ENCODE data around the gene ITPK1.

Gene ITPK1

DNA sequence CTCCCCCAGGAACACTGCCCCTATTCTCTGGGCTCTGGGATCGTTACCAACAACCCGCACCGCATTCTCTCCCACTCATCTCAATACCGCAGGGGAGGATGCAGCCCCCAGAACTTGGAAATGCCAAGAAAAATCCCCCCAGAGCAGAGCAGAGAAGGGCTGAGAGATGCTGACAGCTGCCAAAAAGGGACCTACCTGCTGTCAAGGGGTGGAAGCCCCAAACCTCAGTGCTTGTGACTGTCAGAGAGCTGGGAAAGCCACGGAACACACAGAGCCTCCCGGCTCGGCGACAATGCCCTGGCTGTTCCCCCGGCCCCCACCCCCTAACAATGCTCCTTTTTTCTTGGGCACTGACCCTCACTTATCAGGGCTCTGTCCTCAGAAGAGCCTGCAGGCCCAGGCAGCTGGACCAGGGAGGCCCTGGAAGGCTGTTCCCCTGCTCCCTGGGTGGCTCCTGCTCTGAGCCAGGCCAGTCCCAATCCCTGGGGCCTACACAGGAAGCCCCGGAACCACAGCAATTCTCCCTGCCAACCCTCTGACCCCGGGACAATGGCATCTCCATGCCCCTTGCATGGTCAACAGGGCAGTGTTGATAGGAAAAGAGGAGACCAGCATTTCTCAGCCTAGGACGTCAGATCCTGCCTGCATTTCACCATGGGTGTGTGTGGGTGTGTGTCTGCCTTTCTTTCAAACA lies 78.9 kb downstream of the ITPK1 start:
- DNase-seq (ENCODE audit: low spot score): no peak
- H3K9me3 Mint-ChIP-seq: no peaks in the 10 kb centered on the region
- no peaks in the 10 kb centered on the region for H3K27me3 Mint-ChIP-seq (ENCODE audit: low read depth)
- H3K27ac Mint-ChIP-seq: no peak overlapping the region
- H3K4me1 Mint-ChIP-seq (ENCODE audit: low read depth): peaks cover 17% of the 10 kb centered on the region
- H3K36me3 Mint-ChIP-seq (ENCODE audit: low read depth): no peaks in the 10 kb centered on the region
- no peak overlapping the region for H3K4me3 Mint-ChIP-seq

DNA sequence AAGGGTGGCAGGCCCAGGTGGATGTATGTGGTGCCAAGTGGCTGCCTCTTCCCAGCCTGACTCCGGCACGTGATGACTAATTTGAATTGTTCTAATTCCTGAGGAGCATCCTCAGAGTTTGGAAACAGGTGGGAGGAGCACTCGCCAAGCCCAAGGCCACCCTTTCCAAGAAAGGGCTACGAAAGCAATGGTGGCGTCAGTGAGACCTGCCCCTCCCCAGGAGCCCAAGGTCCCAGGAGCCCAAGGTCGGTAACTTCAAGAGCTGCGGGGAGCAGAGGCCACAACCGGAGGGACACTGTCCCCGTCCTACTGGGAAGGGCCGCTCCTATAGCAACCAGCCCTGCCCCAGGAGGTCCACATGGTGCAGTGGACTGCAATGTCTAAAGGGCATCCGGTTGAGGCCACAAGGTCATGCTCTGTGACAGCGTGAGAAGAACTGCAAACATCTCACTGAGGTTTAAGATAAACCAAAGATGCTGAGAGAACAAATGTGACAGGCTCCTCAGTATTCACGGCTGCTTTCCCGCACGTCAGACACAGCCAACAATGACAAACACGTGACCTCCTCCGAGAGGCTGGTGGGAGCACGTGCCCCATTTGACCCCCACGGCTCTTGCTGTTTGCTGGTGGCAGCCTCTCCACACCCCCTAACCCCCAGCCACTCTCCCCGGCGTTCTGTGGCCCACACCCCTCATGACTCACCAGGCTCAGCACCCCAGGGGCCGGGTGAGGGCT lies 79.6 kb downstream of the ITPK1 start:
- no peak overlapping the region for H3K27ac Mint-ChIP-seq
- H3K4me3 Mint-ChIP-seq: no peak overlapping the region
- DNase-seq (ENCODE audit: low spot score): no peak
- H3K27me3 Mint-ChIP-seq (ENCODE audit: low read depth): no peaks in the 10 kb centered on the region
- H3K36me3 Mint-ChIP-seq (ENCODE audit: low read depth): no peaks in the 10 kb centered on the region
- H3K9me3 Mint-ChIP-seq: no peaks in the 10 kb centered on the region
- H3K4me1 Mint-ChIP-seq (ENCODE audit: low read depth): peaks cover 17% of the 10 kb centered on the region

DNA sequence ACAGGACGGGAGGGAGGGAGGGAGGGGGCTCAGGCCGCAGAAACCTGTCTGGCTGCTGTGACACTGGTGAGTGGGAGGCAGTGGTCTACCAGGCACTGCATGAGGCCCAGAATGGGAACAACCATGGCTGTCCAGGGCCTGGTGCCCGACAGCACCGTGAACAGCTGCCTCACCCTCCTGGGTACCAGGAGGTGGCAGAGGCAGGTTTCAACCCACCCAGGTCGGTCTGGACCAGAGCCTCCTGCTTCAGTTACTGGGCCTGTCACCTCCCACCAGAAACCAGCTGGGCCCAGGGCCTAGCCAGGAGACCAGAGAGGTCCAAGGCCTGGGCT lies 80.2 kb downstream of the ITPK1 start:
- H3K9me3 Mint-ChIP-seq: no peaks in the 10 kb centered on the region
- peaks cover 17% of the 10 kb centered on the region for H3K4me1 Mint-ChIP-seq (ENCODE audit: low read depth)
- H3K36me3 Mint-ChIP-seq (ENCODE audit: low read depth): no peaks in the 10 kb centered on the region
- H3K27ac Mint-ChIP-seq: no peak overlapping the region
- no peak overlapping the region for H3K4me3 Mint-ChIP-seq
- H3K27me3 Mint-ChIP-seq (ENCODE audit: low read depth): no peaks in the 10 kb centered on the region
- DNase-seq (ENCODE audit: low spot score): no peak

DNA sequence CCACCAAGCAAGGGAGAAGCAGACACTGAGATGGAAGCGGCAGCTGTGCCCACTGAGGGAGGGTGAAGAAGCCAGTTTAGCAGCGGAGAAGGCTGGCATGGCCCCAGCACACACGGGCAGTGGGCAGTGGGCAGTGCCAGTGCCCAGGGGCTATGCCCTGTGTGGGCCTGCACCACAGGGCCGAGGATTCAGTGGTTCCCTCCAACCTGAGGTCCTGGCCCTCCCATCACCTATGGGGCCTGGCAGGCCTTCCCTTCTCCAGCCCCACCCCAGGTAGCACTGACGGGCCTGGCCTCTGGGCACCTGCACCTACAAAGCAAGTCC lies 81.1 kb downstream of the ITPK1 start:
- no peak for DNase-seq (ENCODE audit: low spot score)
- no peaks in the 10 kb centered on the region for H3K36me3 Mint-ChIP-seq (ENCODE audit: low read depth)
- H3K4me1 Mint-ChIP-seq (ENCODE audit: low read depth): peaks cover 15% of the 10 kb centered on the region
- no peaks in the 10 kb centered on the region for H3K9me3 Mint-ChIP-seq
- H3K27ac Mint-ChIP-seq: no peak overlapping the region
- no peaks in the 10 kb centered on the region for H3K27me3 Mint-ChIP-seq (ENCODE audit: low read depth)
- H3K4me3 Mint-ChIP-seq: no peak overlapping the region

DNA sequence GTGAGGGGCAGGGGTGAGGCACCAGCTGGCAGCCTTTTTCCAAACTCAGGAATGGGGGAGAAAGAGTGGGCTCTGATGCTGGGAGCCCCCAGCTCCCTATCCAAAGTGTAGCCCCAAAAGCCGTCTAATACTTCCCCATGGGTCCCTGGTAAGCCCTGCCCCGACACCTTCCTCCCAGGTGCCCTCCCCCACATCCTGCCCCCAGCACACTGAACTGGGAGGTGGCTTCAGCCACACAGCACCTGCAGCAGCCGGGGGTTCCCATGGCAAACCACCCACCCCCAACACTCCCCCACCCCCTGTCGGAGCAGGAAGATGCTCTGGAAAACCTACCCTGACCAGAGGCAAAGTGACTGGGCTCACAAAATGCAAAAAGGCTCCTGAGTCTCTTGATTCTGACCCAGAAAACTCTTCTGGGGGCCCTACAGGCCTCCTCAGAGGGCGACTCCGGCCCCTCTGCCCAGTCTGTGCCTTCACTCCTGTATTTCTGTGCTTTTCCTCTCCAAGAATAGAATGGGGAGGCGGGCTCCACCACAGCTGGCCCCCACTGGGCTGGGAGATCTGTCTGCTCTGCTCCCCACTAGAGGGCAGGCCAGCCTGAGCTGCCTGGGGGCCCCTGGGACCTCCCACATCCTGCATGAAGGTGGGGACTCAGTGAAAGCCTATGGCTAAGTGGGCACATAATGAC lies 81.6 kb downstream of the ITPK1 start:
- H3K9me3 Mint-ChIP-seq: no peaks in the 10 kb centered on the region
- H3K27me3 Mint-ChIP-seq (ENCODE audit: low read depth): no peaks in the 10 kb centered on the region
- H3K27ac Mint-ChIP-seq: no peak overlapping the region
- DNase-seq (ENCODE audit: low spot score): no peak
- H3K36me3 Mint-ChIP-seq (ENCODE audit: low read depth): no peaks in the 10 kb centered on the region
- H3K4me1 Mint-ChIP-seq (ENCODE audit: low read depth): peaks cover 15% of the 10 kb centered on the region
- peak overlapping the region; percentile 43 for H3K4me3 Mint-ChIP-seq

DNA sequence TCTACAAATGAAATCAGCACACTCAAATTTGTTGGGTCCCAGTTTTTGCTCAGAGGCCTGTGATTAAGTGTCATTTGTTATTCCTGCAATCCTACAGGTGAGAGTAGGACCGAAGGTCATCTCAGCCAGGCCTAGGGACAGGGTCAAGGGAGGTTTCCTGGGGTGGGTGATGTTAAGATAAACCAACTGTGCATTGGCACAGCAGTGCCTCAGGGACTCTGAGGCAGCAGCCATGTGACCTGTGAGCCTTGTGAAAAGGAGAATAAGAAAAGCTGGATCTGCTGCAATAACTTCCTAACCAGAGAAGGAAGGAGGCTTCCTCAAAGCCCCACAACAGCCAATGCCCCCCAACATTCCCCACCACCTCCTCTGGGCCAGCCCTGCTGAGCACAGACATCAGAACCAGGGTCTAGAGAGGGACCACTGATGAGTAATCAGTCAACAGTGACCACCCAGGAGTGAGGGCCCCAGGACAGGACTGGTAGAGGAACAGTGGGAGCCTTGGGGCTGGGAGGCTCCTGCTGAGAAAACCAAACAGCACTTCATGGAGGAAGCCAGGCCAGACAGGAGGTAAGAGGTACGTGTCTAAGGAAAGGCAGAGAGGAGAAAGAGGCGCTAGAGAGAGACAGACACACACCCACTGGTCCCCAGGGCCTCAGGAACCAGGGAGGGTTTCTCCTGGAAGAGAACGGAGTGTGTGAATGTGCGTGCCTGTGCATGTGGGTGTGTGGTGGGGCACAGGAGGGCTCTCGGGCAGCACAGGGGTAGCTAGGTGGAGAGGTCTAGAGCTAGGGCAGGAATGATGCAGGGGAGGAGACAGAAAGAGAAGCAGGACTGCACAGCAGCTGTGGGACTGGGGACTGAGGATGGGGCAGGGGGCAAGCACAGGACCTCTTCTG lies 82.4 kb downstream of the ITPK1 start:
- H3K9me3 Mint-ChIP-seq: no peaks in the 10 kb centered on the region
- no peaks in the 10 kb centered on the region for H3K27me3 Mint-ChIP-seq (ENCODE audit: low read depth)
- H3K4me3 Mint-ChIP-seq: no peak overlapping the region
- DNase-seq (ENCODE audit: low spot score): no peak
- peaks cover 15% of the 10 kb centered on the region for H3K4me1 Mint-ChIP-seq (ENCODE audit: low read depth)
- no peaks in the 10 kb centered on the region for H3K36me3 Mint-ChIP-seq (ENCODE audit: low read depth)
- H3K27ac Mint-ChIP-seq: peak overlapping the region; percentile 56

DNA sequence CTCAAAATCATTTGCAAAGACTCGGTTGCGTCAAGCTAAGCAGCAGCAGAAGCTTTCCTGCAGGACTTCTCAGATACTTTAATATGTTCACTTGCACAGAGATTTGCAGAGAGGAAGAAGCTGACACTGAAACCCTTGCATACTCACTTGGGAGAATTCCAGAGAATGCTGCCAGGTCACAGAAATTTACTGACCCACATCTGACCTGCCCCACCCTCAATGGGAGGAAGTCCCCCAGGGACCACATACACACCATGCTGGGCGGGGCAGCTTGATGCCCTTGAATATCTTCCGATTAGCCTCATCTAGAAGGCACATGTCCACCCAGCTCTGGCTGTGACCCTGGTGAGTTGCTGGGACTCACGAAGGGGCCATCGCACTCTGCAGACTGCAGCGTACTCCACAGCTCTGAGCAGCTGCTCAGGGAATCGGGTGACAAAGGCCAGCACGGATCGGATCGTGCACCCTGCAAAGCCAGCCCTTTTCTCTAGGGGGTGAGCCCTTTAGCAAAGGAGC lies 83.2 kb downstream of the ITPK1 start:
- Mint-ChIP-seq H3K4me3 (no peak overlapping the region), H3K36me3 (ENCODE audit: low read depth) (no peaks in the 10 kb centered on the region), H3K27me3 (ENCODE audit: low read depth) (no peaks in the 10 kb centered on the region), H3K27ac (no peak overlapping the region), H3K9me3 (no peaks in the 10 kb centered on the region), H3K4me1 (ENCODE audit: low read depth) (peaks cover 15% of the 10 kb centered on the region)
- no peak for DNase-seq (ENCODE audit: low spot score)

DNA sequence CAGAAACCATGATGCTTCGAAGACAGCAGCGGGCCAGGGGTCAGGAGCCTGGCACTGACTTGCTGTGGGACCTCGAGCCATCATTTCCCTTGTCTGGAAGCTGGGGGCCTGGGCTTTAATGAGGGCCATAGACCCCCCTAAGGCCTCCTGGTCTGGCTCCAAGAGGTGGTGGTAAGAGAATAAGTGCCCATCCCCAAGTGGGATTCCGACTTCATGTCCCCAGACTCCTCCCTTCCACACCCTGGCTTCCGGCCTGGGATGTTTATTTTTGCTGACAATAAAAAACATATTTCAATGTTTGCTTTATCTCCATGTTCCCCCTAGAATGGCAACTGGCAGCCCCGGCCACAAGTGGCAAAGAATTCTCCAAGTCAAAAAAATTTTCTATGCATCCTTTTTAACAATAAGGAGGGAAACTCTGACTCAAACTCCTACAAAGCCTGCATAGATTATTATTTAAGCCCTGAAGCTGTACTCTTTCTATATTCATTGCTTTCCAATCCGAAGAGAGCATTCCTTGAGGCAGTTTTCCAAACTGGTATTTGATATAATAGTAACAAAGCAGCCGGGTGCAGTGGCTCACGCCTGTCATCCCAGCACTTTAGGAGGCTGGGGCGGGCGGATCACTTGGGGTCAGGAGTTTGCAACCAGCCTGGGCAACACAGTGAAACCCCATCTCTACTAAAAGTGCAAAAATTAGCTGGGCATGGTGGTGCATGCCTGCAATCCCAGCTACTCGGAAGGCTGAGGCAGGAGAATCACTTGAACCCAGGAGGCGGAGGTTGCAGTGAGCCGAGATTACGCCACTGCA lies 84.0 kb downstream of the ITPK1 start:
- Mint-ChIP-seq H3K4me1 (ENCODE audit: low read depth) (peaks cover 15% of the 10 kb centered on the region), H3K36me3 (ENCODE audit: low read depth) (no peaks in the 10 kb centered on the region), H3K4me3 (no peak overlapping the region), H3K9me3 (no peaks in the 10 kb centered on the region), H3K27ac (no peak overlapping the region), H3K27me3 (ENCODE audit: low read depth) (no peaks in the 10 kb centered on the region)
- no peak for DNase-seq (ENCODE audit: low spot score)

DNA sequence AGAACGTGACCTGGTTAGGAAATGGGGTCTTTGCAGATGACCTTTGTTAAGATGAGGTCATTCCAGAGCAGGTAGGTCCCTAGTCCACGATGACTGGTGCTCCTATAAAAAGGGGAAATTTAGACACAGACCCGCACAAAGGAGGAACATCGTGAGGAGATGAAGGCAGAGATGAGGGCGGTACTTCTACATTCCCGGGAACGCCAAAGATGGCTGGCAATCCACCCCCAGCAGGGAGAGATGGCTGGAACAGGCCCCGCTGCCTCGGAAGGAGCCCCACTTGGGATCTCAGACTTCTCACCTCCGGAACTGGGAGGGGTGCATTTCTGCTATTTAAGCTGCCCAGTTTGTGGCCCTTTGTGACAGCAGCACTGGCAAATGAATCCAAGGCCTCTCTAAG lies 85.0 kb downstream of the ITPK1 start:
- Mint-ChIP-seq H3K36me3 (ENCODE audit: low read depth) (no peaks in the 10 kb centered on the region), H3K4me3 (no peak overlapping the region), H3K9me3 (no peaks in the 10 kb centered on the region), H3K27ac (no peak overlapping the region), H3K27me3 (ENCODE audit: low read depth) (no peaks in the 10 kb centered on the region), H3K4me1 (ENCODE audit: low read depth) (peaks cover 15% of the 10 kb centered on the region)
- no peak for DNase-seq (ENCODE audit: low spot score)

DNA sequence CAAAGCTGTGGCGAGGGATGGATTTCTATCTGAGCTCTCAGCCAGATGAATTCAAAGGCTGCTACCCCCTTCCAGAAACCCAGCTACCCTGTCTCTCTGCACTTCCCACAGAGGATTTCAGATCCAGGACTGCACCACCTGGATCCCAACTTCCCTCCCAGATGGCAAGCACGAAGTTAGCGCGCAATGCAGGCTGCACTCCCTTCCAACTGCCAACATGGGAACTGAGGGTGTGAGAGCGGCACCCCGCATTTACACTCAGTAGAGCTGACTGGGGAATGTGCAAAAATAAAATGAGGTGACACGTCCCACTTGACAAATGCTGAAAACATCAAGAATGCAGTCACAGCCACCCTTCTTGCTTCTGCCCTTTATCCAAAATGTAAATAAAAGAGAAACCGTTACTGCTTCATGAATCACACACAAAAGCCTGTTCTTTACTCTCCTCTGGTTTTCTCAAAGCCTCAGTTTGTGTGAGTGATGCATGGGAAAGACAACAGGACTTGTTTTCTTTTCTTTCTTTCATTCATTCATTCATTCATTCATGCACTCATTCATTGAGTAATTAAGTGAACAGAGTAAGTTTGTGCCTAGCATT lies 85.7 kb downstream of the ITPK1 start:
- DNase-seq (ENCODE audit: low spot score): no peak
- no peak overlapping the region for H3K4me3 Mint-ChIP-seq
- H3K36me3 Mint-ChIP-seq (ENCODE audit: low read depth): no peaks in the 10 kb centered on the region
- H3K4me1 Mint-ChIP-seq (ENCODE audit: low read depth): peaks cover 16% of the 10 kb centered on the region
- no peaks in the 10 kb centered on the region for H3K9me3 Mint-ChIP-seq
- H3K27ac Mint-ChIP-seq: no peak overlapping the region
- H3K27me3 Mint-ChIP-seq (ENCODE audit: low read depth): no peaks in the 10 kb centered on the region

DNA sequence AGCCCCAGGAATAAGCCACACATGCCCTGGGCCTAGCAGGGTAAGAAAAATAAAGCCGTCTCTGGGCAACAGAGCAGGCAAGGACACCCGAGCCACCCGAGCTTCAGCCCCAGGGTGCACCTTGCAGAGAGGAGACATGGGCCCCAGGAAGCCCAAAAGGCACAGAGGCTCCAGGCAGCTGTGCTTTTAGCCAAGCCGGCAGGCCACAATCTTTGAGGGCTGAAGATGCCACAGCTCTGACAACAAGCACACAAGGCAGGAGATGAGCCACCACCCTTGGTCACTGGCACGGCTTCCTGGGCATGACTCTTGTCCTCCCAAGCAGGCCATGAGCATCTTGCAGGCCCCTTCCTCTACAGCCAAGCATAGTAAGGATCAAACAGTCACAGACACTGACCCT lies 86.3 kb downstream of the ITPK1 start:
- no peaks in the 10 kb centered on the region for H3K36me3 Mint-ChIP-seq (ENCODE audit: low read depth)
- no peaks in the 10 kb centered on the region for H3K27me3 Mint-ChIP-seq (ENCODE audit: low read depth)
- no peak overlapping the region for H3K4me3 Mint-ChIP-seq
- no peak for DNase-seq (ENCODE audit: low spot score)
- peaks cover 15% of the 10 kb centered on the region for H3K4me1 Mint-ChIP-seq (ENCODE audit: low read depth)
- no peaks in the 10 kb centered on the region for H3K9me3 Mint-ChIP-seq
- no peak overlapping the region for H3K27ac Mint-ChIP-seq

DNA sequence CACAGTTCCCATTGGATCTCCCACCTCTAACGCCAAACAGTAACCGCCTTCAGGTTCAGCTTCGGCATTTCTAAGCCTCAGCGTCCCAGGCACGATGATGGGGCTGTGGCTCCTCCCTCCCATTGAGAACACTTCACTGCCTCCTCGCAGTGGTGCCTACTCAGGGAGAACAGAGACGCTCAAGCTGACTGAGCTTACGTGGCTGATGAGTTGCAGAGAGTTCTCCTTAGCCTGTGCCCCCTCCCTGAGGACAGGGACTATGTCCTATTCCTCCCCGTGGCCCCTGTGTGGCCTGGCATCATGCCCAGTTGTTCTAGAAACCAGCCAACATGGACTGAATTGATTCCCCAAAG lies 87.0 kb downstream of the ITPK1 start:
- H3K4me3 Mint-ChIP-seq: no peak overlapping the region

More for the DNA sequence above, 87.0 kb downstream of the ITPK1 start:
- Mint-ChIP-seq H3K4me1 (ENCODE audit: low read depth) (peaks cover 9% of the 10 kb centered on the region), H3K27me3 (ENCODE audit: low read depth) (no peaks in the 10 kb centered on the region), H3K27ac (no peak overlapping the region), H3K36me3 (ENCODE audit: low read depth) (no peaks in the 10 kb centered on the region), H3K9me3 (no peaks in the 10 kb centered on the region)
- DNase-seq (ENCODE audit: low spot score): no peak
